ENCODE results near the gene RASSF10.
A peak's percentile ranks its signal among the peaks of the same experiment; 100 is the strongest.

RASSF10 gene

GRCh38 chr11:13052130-13052571, 43.0 kb downstream of the RASSF10 start:
- DNase-seq (ENCODE audit: insufficient read length, low spot score) (no peak), FAIRE-seq (no peak)

DNA sequence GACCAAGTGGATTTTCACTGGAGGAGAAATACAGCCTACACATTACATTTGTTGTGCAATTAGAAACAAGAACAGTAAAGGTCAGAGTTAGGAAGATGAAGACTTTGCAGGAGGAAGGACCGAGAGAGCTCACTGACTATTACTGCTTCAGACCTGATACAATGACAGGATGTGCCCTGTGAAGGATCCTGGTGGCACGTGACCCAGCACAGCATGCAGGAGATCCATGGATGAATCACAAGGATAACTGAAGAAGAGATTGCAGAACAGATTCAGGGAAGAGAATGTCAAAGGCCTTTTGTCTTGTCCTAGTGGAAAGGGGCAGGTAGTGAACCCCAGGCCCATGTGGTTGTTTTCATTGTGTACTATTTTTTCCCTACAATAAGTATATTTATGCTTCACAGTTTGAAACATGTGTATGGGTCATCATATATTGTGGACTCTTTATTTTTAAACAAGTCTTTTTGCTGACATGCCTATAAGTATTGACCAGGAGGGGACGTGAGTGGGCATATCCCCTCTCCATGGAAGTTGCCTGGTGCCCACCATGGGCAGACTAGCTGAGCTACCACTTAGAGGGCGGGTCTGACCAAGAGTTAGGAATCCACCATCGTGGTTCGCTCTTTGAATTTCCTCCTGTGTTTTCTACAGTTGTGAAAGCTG, 44.3 kb downstream of the RASSF10 start:
- FAIRE-seq (peak; percentile 26), DNase-seq (ENCODE audit: insufficient read length, low spot score) (no peak)

GRCh38 chr11:13054278-13054677, 45.2 kb downstream of the RASSF10 start:
- no peak for FAIRE-seq
- DNase-seq (ENCODE audit: insufficient read length, low spot score): no peak

DNA sequence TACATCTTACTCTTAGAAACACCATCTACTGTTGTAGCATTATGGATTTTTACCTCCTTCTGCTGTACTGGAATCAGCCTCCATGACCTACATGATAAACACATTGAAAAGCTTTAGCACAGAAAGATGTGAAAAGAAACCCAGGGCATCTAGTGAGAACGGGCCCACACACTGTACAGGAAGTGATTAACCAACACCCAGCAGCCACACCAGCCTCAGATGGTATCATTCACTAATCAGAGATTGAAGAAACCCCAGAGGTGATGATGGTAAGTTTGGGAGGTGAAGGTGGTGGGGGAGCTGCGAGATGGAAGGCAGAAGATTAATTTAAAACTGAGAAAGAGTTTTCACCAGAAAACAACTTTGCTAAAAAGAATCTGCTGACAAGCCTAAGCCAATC, 46.1 kb downstream of the RASSF10 start:
- DNase-seq (ENCODE audit: insufficient read length, low spot score): no peak
- FAIRE-seq: no peak

- FAIRE-seq: no peak
- no peak for DNase-seq (ENCODE audit: insufficient read length, low spot score)
Observed at GRCh38 chr11:13061294-13061990, 52.3 kb downstream of the RASSF10 start.

Measured in HTR-8/SVneo (cell line).